K562 (cell line): ENCODE measurements around the gene PPP1R13L. TPM values are rescaled to one million over a fixed set of nuclear protein-coding genes. Genes with fewer than 3 reads are reported as not detected.

Experiments
- ATAC-seq: fragments of 200-7000 bp; cut with Tn5 transposase; 3 replicates; pipeline ENCODE4 v1.9.1; 2020; ENCODE audit warnings: moderate library complexity
- BruUV-seq: library from RNA; stranded (reverse); fragments of 400-500 nt; replicated peaks from 2 replicates; lab custom pipeline; 2021; lab: Mats Ljungman, UMichigan
- CTCF ChIA-PET: fragments of 300-600 bp; formaldehyde crosslinking; extraction: SDS; loops from one replicate; lab custom pipeline; 2021; ENCODE audit warnings: low intra/inter-chr PET ratio; lab: Yijun Ruan, JAX
- POLR2A ChIA-PET: fragments of 300-600, 350-650 bp; sonication (Branson Sonifier 250); formaldehyde crosslinking; extraction: SDS; loops from one replicate; lab custom pipeline; 2021; ENCODE audit warnings: antibody characterized with exemption, inconsistent platforms; lab: Yijun Ruan, JAX
- DNase-seq, 4 experiments: peaks; one replicate each; pipeline versions ENCODE4 v3.0.0 to v3.0.0-alpha.2; 2011 to 2018; ENCODE audit warnings: low spot score in 3 of 4, mixed read lengths in 3 of 4; ENCODE audit errors: extremely low read depth in 1 of 4
- FAIRE-seq: peaks from 2 replicates; lab custom pipeline; 2011; peaks lifted over from hg19 to GRCh38; lab: Jason Lieb, UNC
- H2AFZ ChIP-seq: 2 replicates; pipeline ENCODE4 v1.6.0; 2011; ENCODE audit warnings: low read depth, low read length, control low read depth, inconsistent platforms
- H3K27ac ChIP-seq: fragments of 200-600 bp; 3 replicates; pipeline ENCODE4 v1.8.0; 2011; ENCODE audit warnings: low read depth, mild to moderate bottlenecking, control low read depth, inconsistent platforms, low read length, moderate library complexity, mixed read lengths; ENCODE audit errors: extremely low read depth
- H3K27me3 ChIP-seq, 2 experiments: fragments of 300-600 bp in 1 of 2; 2 replicates in 1 of 2; 3 replicates in 1 of 2; pipeline versions ENCODE4 v1.6.0 to v1.8.0; 2011; ENCODE audit warnings: inconsistent platforms in 2 of 2, low read length in 2 of 2, mild to moderate bottlenecking in 1 of 2, mixed read lengths in 1 of 2, moderate library complexity in 1 of 2; ENCODE audit not compliant: control insufficient read depth in 2 of 2, insufficient read depth in 2 of 2
- H3K36me3 ChIP-seq: fragments of 300-600 bp; 3 replicates; pipeline ENCODE4 v1.8.0; 2011; ENCODE audit warnings: mild to moderate bottlenecking, low read length, inconsistent platforms; ENCODE audit not compliant: control insufficient read depth, insufficient read depth
- H3K4me1 ChIP-seq, 2 experiments: fragments of 200-600 bp in 1 of 2; replicated peaks in 1 of 2; 2 replicates in 1 of 2; 3 replicates in 1 of 2; pipeline versions ENCODE4 v1.5.1 to v1.8.0; 2011; ENCODE audit warnings: inconsistent platforms in 2 of 2, low read length in 2 of 2, mild to moderate bottlenecking in 1 of 2, mixed read lengths in 1 of 2, moderate library complexity in 1 of 2; ENCODE audit not compliant: control insufficient read depth in 2 of 2, insufficient read depth in 2 of 2
- H3K4me2 ChIP-seq: 2 replicates; pipeline ENCODE4 v1.6.1; 2011; ENCODE audit warnings: low read length, control low read depth, inconsistent platforms, mixed read lengths; ENCODE audit not compliant: insufficient read depth
- H3K4me3 ChIP-seq: fragments of 200-600 bp; sonication (generic), shearing (Covaris generic); 2 replicates; pipeline ENCODE4 v1.5.1; 2016; ENCODE audit warnings: control low read depth, inconsistent platforms
- H3K79me2 ChIP-seq: fragments of 200-600 bp; 3 replicates; pipeline ENCODE4 v1.8.0; 2011; ENCODE audit warnings: low read length, inconsistent platforms; ENCODE audit not compliant: control insufficient read depth, insufficient read depth
- H3K9ac ChIP-seq, 2 experiments: 2 replicates each; pipeline versions ENCODE4 v1.6.0 to v1.6.1; 2011; ENCODE audit warnings: low read depth in 2 of 2, low read length in 2 of 2, control low read depth in 1 of 2, inconsistent platforms in 1 of 2, mild to moderate bottlenecking in 1 of 2, mixed read lengths in 1 of 2; ENCODE audit not compliant: insufficient read depth in 1 of 2
- H3K9me1 ChIP-seq: one replicate; pipeline ENCODE4 v1.6.0; 2011; ENCODE audit warnings: inconsistent platforms, mild to moderate bottlenecking, low read length, moderate library complexity; ENCODE audit not compliant: control insufficient read depth, insufficient read depth
- H3K9me3 ChIP-seq: replicated peaks from 2 replicates; pipeline ENCODE4 v1.5.1; 2011; ENCODE audit warnings: low read depth, low read length, inconsistent platforms; ENCODE audit not compliant: control insufficient read depth, insufficient read depth
- H4K20me1 ChIP-seq: replicated peaks from 2 replicates; pipeline ENCODE4 v1.6.1; 2011; ENCODE audit warnings: low read length, inconsistent platforms, mixed read lengths; ENCODE audit not compliant: control insufficient read depth, insufficient read depth
- ARID2 ChIP-seq: fragments of 450-650 bp; IDR thresholded peaks from 2 replicates; pipeline ENCODE4 v1.6.1; 2017; ENCODE audit warnings: antibody characterized with exemption, mild to moderate bottlenecking
- EP300 ChIP-seq: IDR thresholded peaks from 2 replicates; pipeline ENCODE4 v1.6.1; 2012; ENCODE audit warnings: low read length, improper control_type of control experiment
- FOXA1 ChIP-seq: fragments of 450-650 bp; IDR thresholded peaks from 2 replicates; pipeline ENCODE4 v1.6.1; 2016; ENCODE audit warnings: mild to moderate bottlenecking, borderline replicate concordance
- FOXJ2 ChIP-seq: fragments of 200-800 bp; sonication (Bioruptor generic); IDR thresholded peaks from 2 replicates; pipeline ENCODE4 v1.6.1; 2016; ENCODE audit warnings: missing genetic modification characterization, missing compliant biosample characterization
- HDGF ChIP-seq: fragments of 450-650 bp; IDR thresholded peaks from 2 replicates; pipeline ENCODE4 v1.6.1; 2016
- HMBOX1 ChIP-seq: sonication (generic); IDR thresholded peaks from 2 replicates; pipeline ENCODE4 v1.6.1; 2016
- NFIC ChIP-seq: fragments of 450-650 bp; IDR thresholded peaks from 2 replicates; pipeline ENCODE4 v1.6.1; 2017; ENCODE audit warnings: mild to moderate bottlenecking, inconsistent platforms
- PHF20 ChIP-seq: fragments of 450-650 bp; IDR thresholded peaks from 2 replicates; pipeline ENCODE4 v1.6.1; 2018; ENCODE audit not compliant: partially characterized antibody
- TARDBP ChIP-seq: fragments of 450-650 bp; IDR thresholded peaks from 2 replicates; pipeline ENCODE4 v1.6.1; 2016
- TFE3 ChIP-seq: fragments of 450-650 bp; formaldehyde crosslinking; IDR thresholded peaks from 2 replicates; pipeline ENCODE4 v1.4.0; 2020; ENCODE audit warnings: mild to moderate bottlenecking, mixed read lengths
- ZBTB7A ChIP-seq: IDR thresholded peaks from 2 replicates; pipeline ENCODE4 v1.6.1; 2011; ENCODE audit warnings: low read depth, mild to moderate bottlenecking, low read length, moderate library complexity, borderline replicate concordance; ENCODE audit not compliant: control insufficient read depth
- ZNF324 ChIP-seq: fragments of 250-450 bp; sonication (Bioruptor Pico); IDR thresholded peaks from 2 replicates; pipeline ENCODE4 v1.4.0; 2020; ENCODE audit warnings: mild to moderate bottlenecking
- WGBS: fragments of 100-300 bp; shearing (Covaris generic); methylation state at CpG from one replicate; pipeline ENCODE4 v1.1.6; 2016; ENCODE audit warnings: low coverage, mixed read lengths; ENCODE audit not compliant: insufficient coverage; ENCODE audit errors: missing lambda C conversion rate; 5-methylcytosine and 5-hydroxymethylcytosine counted together
- in situ Hi-C: fragments of 300-500 bp; cut with MboI; formaldehyde crosslinking; loops from 4 replicates; pipeline ENCODE4 v1.15.0; 2018; ENCODE audit warnings: inconsistent platforms, mixed read lengths
- intact Hi-C: fragments of 100-400 bp; cut with micrococcal nuclease; formaldehyde crosslinking; loops from 2 replicates; pipeline ENCODE4 v1.14.2; 2022
- polyA plus RNA-seq, 8 experiments: library from polyadenylated mRNA; depleted of rRNA in 4 of 8; stranded (reverse) in 5 of 8; unstranded in 3 of 8; fragments of >200 nt; fragmentation: Nextera tagmentation in 2 of 8; fragmentation: Illumina TruSeq in 1 of 8; extraction: Ambion mirVana in 2 of 8; extraction: Trizol in 1 of 8; gene quantifications; 2 replicates each; pipeline versions ENCODE4 v1.2.1 to v1.2.3, GENCODE V29; 2011 to 2014; ENCODE audit warnings: inconsistent platforms in 1 of 8, missing spikeins in 1 of 8
- total RNA-seq, 7 experiments: library from RNA; depleted of rRNA in 6 of 7; stranded (reverse); fragments of >200 nt in 6 of 7; fragmentation: Illumina TruSeq in 2 of 7; extraction: Trizol in 2 of 7; gene quantifications; 2 replicates each; pipeline versions ENCODE4 v1.2.1 to v1.2.3, GENCODE V29; 2011 to 2021; ENCODE audit warnings: low replicate concordance in 1 of 7
- TF ChIP-seq, protein P1 (sequence below): IDR thresholded peaks from 2 replicates; pipeline ENCODE4 v1.6.1; 2016; ENCODE audit warnings: missing genetic modification characterization, missing compliant biosample characterization
- TF ChIP-seq, protein P2 (sequence below): fragments of 450-650 bp; IDR thresholded peaks from 2 replicates; pipeline ENCODE4 v1.6.1; 2017; ENCODE audit warnings: mild to moderate bottlenecking, moderate library complexity

The PPP1R13L gene
- total and polyA plus RNA-seq, 9 of the 15 experiments (the other 6 are each of a cell fraction or from before 2014, with no cell fraction given) = 0.32 to 6.7 (median 2.0) TPM

GRCh38 chr19:45428384-45429231 is 23.7 kb upstream of the PPP1R13L start:
- Histone ChIP-seq H3K79me2 (no peaks in the 10 kb centered on the region), H3K9me3 (no peaks in the 10 kb centered on the region), H3K36me3 (no peaks in the 10 kb centered on the region), H3K4me2 (peak overlapping the region; percentile 84), H3K9me1 (no peaks in the 10 kb centered on the region), H3K27ac (peak overlapping the region; percentile 87), H3K27me3 (no peaks in the 10 kb centered on the region), H2AFZ (peak overlapping the region; percentile 97), H4K20me1 (no peaks in the 10 kb centered on the region), H3K4me1 (peaks cover 19 to 34% of the 10 kb centered on the region in 2 experiments; a peak in 4 of 5 replicates), H3K4me3 (peak overlapping the region; percentile 71), H3K9ac (peak overlapping the region; percentile 88 to 99)
- intact Hi-C loops (loop anchor here (5.0 kb wide), 1 partner anchor 129 kb away; no protein-coding TSS in a partner anchor), in situ Hi-C loops (no loop called here)
- FAIRE-seq (peak; percentile 11), DNase-seq (peak; percentile 71 to 74 (median 72)), ATAC-seq (peak; percentile 50)
- ChIA-PET POLR2A (interaction anchor here (0.6 to 2.4 kb wide), 9 partner anchors 11 to 80 kb away, joined by 3 to 12 read pairs (median 5); no protein-coding TSS in a partner anchor), CTCF (interaction anchor here (1.0 to 4.9 kb wide), 4 partner anchors 11 to 129 kb away, joined by 3 to 85 read pairs (median 8); no protein-coding TSS in a partner anchor)
- no TSS peak for BruUV-seq
- WGBS = 3% methylated on average over 47 of the region's 73 CpGs
- TF ChIP-seq HDGF = peak; percentile 95
- peak; percentile 60 for TF ChIP-seq PHF20
- peak; percentile 27; the same call in 1 of the 2 replicates for TF ChIP-seq TARDBP
- TF ChIP-seq, protein P1, sequence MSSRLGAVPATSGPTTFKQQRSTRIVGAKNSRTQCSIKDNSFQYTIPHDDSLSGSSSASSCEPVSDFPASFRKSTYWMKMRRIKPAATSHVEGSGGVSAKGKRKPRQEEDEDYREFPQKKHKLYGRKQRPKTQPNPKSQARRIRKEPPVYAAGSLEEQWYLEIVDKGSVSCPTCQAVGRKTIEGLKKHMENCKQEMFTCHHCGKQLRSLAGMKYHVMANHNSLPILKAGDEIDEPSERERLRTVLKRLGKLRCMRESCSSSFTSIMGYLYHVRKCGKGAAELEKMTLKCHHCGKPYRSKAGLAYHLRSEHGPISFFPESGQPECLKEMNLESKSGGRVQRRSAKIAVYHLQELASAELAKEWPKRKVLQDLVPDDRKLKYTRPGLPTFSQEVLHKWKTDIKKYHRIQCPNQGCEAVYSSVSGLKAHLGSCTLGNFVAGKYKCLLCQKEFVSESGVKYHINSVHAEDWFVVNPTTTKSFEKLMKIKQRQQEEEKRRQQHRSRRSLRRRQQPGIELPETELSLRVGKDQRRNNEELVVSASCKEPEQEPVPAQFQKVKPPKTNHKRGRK (tag) = no peak
- TF ChIP-seq TFE3 (CRISPR knock-in tag) = no peak
- TF ChIP-seq ZBTB7A = peak; percentile 98
- no peak for TF ChIP-seq FOXA1
- TF ChIP-seq, protein P2, sequence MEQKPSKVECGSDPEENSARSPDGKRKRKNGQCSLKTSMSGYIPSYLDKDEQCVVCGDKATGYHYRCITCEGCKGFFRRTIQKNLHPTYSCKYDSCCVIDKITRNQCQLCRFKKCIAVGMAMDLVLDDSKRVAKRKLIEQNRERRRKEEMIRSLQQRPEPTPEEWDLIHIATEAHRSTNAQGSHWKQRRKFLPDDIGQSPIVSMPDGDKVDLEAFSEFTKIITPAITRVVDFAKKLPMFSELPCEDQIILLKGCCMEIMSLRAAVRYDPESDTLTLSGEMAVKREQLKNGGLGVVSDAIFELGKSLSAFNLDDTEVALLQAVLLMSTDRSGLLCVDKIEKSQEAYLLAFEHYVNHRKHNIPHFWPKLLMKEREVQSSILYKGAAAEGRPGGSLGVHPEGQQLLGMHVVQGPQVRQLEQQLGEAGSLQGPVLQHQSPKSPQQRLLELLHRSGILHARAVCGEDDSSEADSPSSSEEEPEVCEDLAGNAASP = no peak
- no peak for TF ChIP-seq HMBOX1
- no peak for TF ChIP-seq ZNF324 (CRISPR knock-in tag)
- no peak for TF ChIP-seq EP300
- TF ChIP-seq NFIC = no peak
- TF ChIP-seq FOXJ2 = no peak
- no peak for TF ChIP-seq ARID2
